AG04450 (cell line): ENCODE measurements around the gene MAP2K5. TPM values are rescaled to one million over a fixed set of nuclear protein-coding genes. Genes with fewer than 3 reads are reported as not detected.

ENCODE experiments used
- CTCF ChIA-PET: fragments of 300-600, 350-600 bp; formaldehyde crosslinking; extraction: SDS; loops from one replicate; lab custom pipeline; 2022; ENCODE audit warnings: antibody characterized with exemption, inconsistent platforms; lab: Charles Lee
- POLR2A ChIA-PET: fragments of 350-600 bp; formaldehyde crosslinking; extraction: SDS; loops from one replicate; lab custom pipeline; 2021; ENCODE audit warnings: antibody characterized with exemption, inconsistent platforms; lab: Yijun Ruan, JAX
- DNase-seq: peaks from one replicate; pipeline ENCODE4 v3.0.0-alpha.2; 2011; ENCODE audit warnings: low read depth, low spot score
- H3K27ac ChIP-seq: one replicate; pipeline ENCODE4 v1.5.1; 2012; ENCODE audit warnings: low read depth, low read length, control low read depth
- H3K27me3 ChIP-seq: one replicate; pipeline ENCODE4 v1.6.0; 2012; ENCODE audit warnings: low read length; ENCODE audit not compliant: control insufficient read depth, insufficient read depth
- H3K4me3 ChIP-seq: 2 replicates; pipeline ENCODE4 v1.5.1; 2011; ENCODE audit warnings: mild to moderate bottlenecking, low read depth, low read length, control low read depth
- H3K9me3 ChIP-seq: 2 replicates; pipeline ENCODE4 v1.5.1; 2012; ENCODE audit warnings: low read length; ENCODE audit not compliant: control insufficient read depth, insufficient read depth
- polyA plus RNA-seq: library from polyadenylated mRNA; depleted of rRNA; stranded (reverse); fragments of >200 nt; gene quantifications from 2 replicates; pipeline ENCODE4 v1.2.3, GENCODE V29; 2011
- TF ChIP-seq, protein P1 (sequence below): IDR thresholded peaks from 2 replicates; pipeline ENCODE4 v1.5.1; 2011; ENCODE audit warnings: low read depth, low read length, control low read depth, inconsistent platforms

Gene MAP2K5
- polyA plus RNA-seq, 1 experiment, result 5.4 TPM

GRCh38 chr15:67769497-67770357 lies 227.2 kb downstream of the MAP2K5 start:
- H3K4me3 ChIP-seq, result no peak overlapping the region
- ChIA-PET POLR2A (no interaction called here), CTCF (no interaction called here)
- no peak for DNase-seq
- TF ChIP-seq, protein P1, sequence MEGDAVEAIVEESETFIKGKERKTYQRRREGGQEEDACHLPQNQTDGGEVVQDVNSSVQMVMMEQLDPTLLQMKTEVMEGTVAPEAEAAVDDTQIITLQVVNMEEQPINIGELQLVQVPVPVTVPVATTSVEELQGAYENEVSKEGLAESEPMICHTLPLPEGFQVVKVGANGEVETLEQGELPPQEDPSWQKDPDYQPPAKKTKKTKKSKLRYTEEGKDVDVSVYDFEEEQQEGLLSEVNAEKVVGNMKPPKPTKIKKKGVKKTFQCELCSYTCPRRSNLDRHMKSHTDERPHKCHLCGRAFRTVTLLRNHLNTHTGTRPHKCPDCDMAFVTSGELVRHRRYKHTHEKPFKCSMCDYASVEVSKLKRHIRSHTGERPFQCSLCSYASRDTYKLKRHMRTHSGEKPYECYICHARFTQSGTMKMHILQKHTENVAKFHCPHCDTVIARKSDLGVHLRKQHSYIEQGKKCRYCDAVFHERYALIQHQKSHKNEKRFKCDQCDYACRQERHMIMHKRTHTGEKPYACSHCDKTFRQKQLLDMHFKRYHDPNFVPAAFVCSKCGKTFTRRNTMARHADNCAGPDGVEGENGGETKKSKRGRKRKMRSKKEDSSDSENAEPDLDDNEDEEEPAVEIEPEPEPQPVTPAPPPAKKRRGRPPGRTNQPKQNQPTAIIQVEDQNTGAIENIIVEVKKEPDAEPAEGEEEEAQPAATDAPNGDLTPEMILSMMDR, result no peak
- no peak overlapping the region for H3K27ac ChIP-seq
- H3K27me3 ChIP-seq, result no peaks in the 10 kb centered on the region
- H3K9me3 ChIP-seq, result no peaks in the 10 kb centered on the region

GRCh38 chr15:67770358-67770628 lies 227.8 kb downstream of the MAP2K5 start:
- POLR2A ChIA-PET, result no interaction called here
- CTCF ChIA-PET, result no interaction called here

GRCh38 chr15:67771189-67771800 lies 228.8 kb downstream of the MAP2K5 start:
- POLR2A ChIA-PET, result no interaction called here
- no peak overlapping the region for H3K27ac ChIP-seq
- CTCF ChIA-PET, result interaction anchor here (0.9 kb wide), 1 partner anchor 65 kb away, joined by 3 read pairs; no protein-coding TSS in a partner anchor
- H3K9me3 ChIP-seq, result no peaks in the 10 kb centered on the region
- no peaks in the 10 kb centered on the region for H3K27me3 ChIP-seq
- TF ChIP-seq, protein P1, result no peak
- no peak for DNase-seq
- H3K4me3 ChIP-seq, result no peak overlapping the region

More at GRCh38 chr15:67770358-67770628, 227.8 kb downstream of the MAP2K5 start:
- TF ChIP-seq, protein P1, result no peak
- no peak for DNase-seq
- Histone ChIP-seq H3K4me3 (no peak overlapping the region), H3K9me3 (no peaks in the 10 kb centered on the region), H3K27ac (no peak overlapping the region), H3K27me3 (no peaks in the 10 kb centered on the region)

- ChIA-PET POLR2A (no interaction called here), CTCF (no interaction called here)
- no peak for DNase-seq
- Histone ChIP-seq H3K9me3 (no peaks in the 10 kb centered on the region), H3K27ac (no peak overlapping the region), H3K4me3 (no peak overlapping the region), H3K27me3 (no peaks in the 10 kb centered on the region)
- TF ChIP-seq, protein P1, result no peak
Observed at GRCh38 chr15:67774626-67775025, 232.1 kb downstream of the MAP2K5 start.

GRCh38 chr15:67775250-67775649 lies 232.7 kb downstream of the MAP2K5 start:
- H3K27me3 ChIP-seq, result no peaks in the 10 kb centered on the region
- ChIA-PET CTCF (no interaction called here), POLR2A (no interaction called here)
- TF ChIP-seq, protein P1, result no peak
- no peaks in the 10 kb centered on the region for H3K9me3 ChIP-seq
- no peak overlapping the region for H3K27ac ChIP-seq
- H3K4me3 ChIP-seq, result no peak overlapping the region
- no peak for DNase-seq
